ENCODE data around the gene VCAM1. TPM values are rescaled to one million over a fixed set of nuclear protein-coding genes. Genes with fewer than 3 reads are reported as not detected.
"Not testable (repeated sequence)": the region's sequence is repeated elsewhere in the genome, so short reads cannot be mapped to it uniquely, and the experiment has no call there.

VCAM1 gene
- total RNA-seq, 2 experiments from 2014 or later = not detected

DNA sequence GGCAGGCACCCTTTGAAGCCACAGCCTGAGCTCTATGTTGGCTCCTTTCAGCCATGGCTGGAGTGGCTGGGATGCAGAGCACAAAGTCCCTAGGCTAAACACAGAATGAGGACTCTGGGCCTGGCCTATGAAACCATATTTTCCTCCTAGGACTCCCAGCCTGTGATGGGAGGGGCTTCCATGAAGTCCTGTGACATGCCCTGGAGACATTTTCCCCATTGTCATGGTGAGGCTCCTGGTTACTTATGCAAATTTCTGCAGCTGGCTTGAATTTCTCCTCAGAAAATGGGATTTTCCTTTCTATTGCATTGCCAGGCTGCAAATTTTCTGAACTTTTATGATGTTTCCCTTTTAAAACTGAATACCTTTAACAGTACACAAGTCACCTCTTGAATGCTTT is 61.3 kb downstream of the VCAM1 start:
- ChIA-PET POLR2A (no interaction called here), CTCF (ENCODE audit: unreplicated experiment) (no interaction called here)
- BruUV-seq (replicated peaks) = no TSS peak
- no peak for DNase-seq (ENCODE audit: low spot score)
- Histone ChIP-seq H3K4me1 (ENCODE audit: insufficient read depth, low read length, poor library complexity, severe bottlenecking) (no peaks in the 10 kb centered on the region), H3K79me2 (ENCODE audit: insufficient read depth, low read depth, low read length) (no peaks in the 10 kb centered on the region), H3K27ac (ENCODE audit: low read depth, low read length, poor library complexity, severe bottlenecking) (no peak overlapping the region), H3K4me2 (ENCODE audit: low read length) (no peak overlapping the region), H3K4me3 (ENCODE audit: low read depth, low read length, poor library complexity, severe bottlenecking) (no peak overlapping the region), H3K9me2 (ENCODE audit: insufficient read depth, low read length) (no peaks in the 10 kb centered on the region), H3K36me3 (ENCODE audit: insufficient read depth, low read length) (no peaks in the 10 kb centered on the region), H2AFZ (ENCODE audit: low read length) (no peak overlapping the region), H4K20me1 (ENCODE audit: insufficient read depth, low read length) (no peaks in the 10 kb centered on the region), H3K9me3 (ENCODE audit: low read length) (no peaks in the 10 kb centered on the region)
- intact Hi-C loops (cut with micrococcal nuclease; ENCODE audit: unreplicated experiment) = no loop called here
- TF ChIP-seq, protein P1, sequence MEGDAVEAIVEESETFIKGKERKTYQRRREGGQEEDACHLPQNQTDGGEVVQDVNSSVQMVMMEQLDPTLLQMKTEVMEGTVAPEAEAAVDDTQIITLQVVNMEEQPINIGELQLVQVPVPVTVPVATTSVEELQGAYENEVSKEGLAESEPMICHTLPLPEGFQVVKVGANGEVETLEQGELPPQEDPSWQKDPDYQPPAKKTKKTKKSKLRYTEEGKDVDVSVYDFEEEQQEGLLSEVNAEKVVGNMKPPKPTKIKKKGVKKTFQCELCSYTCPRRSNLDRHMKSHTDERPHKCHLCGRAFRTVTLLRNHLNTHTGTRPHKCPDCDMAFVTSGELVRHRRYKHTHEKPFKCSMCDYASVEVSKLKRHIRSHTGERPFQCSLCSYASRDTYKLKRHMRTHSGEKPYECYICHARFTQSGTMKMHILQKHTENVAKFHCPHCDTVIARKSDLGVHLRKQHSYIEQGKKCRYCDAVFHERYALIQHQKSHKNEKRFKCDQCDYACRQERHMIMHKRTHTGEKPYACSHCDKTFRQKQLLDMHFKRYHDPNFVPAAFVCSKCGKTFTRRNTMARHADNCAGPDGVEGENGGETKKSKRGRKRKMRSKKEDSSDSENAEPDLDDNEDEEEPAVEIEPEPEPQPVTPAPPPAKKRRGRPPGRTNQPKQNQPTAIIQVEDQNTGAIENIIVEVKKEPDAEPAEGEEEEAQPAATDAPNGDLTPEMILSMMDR (conservative IDR thresholded peaks at IDR 0.05; ENCODE audit: low read length) = no peak
- no peak for TF ChIP-seq EZH2phosphoT487 (IDR thresholded peaks at IDR 0.05; ENCODE audit: borderline replicate concordance, low read depth, low read length)

DNA sequence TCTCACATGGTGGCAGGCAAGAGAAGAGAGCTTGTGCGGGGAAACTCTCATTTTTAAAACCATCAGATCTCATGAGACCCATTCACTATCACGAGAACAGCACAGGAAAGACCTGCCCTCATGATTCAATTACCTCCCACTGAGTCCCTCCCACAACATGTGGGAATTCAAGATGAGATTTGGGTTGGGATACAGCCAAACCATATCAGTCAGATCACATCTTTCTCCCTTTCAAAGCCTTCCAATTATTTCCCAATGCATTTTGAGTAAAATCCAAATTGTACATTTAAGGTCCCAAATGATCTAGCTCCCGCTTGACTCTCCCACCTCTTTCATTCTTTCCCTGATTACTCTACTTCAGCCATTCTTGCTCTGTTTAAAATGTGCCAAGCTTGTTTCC is 62.2 kb downstream of the VCAM1 start:
- H3K4me1 ChIP-seq (ENCODE audit: insufficient read depth, low read length, poor library complexity, severe bottlenecking); H4K20me1 ChIP-seq (ENCODE audit: insufficient read depth, low read length); H3K9me3 ChIP-seq (ENCODE audit: low read length); BruUV-seq (replicated peaks); intact Hi-C loops (cut with micrococcal nuclease; ENCODE audit: unreplicated experiment); H2AFZ ChIP-seq (ENCODE audit: low read length); POLR2A ChIA-PET; CTCF ChIA-PET (ENCODE audit: unreplicated experiment); H3K4me3 ChIP-seq (ENCODE audit: low read depth, low read length, poor library complexity, severe bottlenecking); DNase-seq (ENCODE audit: low spot score); H3K79me2 ChIP-seq (ENCODE audit: insufficient read depth, low read depth, low read length); H3K9me2 ChIP-seq (ENCODE audit: insufficient read depth, low read length); H3K27ac ChIP-seq (ENCODE audit: low read depth, low read length, poor library complexity, severe bottlenecking); H3K4me2 ChIP-seq (ENCODE audit: low read length); H3K36me3 ChIP-seq (ENCODE audit: insufficient read depth, low read length): not testable (repeated sequence)

DNA sequence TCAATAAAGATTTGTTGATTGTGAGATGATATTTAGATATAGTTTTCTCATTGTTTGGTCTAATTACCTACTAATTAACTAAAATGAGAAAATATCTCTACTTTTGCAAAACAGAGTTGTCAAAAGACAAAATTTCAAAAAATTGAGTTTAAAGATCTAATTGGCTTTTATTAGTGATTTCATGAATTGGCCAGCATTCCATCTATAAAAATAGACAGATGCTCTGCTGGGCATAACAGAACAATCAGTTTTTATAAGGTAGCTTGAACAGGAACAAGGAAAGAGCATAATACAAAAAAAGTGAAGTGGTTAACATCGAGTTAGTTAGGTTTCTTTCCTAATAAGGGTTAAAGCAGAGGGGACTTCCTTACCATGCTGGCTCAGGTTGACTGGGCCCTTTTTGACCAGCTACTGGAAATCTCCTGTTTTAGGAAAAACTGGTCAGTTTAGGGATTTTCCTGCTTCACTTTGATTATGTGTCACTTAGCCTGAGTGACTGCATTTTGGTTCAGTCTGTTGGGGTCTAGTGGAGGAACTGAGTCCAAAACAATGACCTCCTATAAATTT is 63.0 kb downstream of the VCAM1 start:
- CTCF ChIA-PET (ENCODE audit: unreplicated experiment) = no interaction called here
- intact Hi-C loops (cut with micrococcal nuclease; ENCODE audit: unreplicated experiment) = no loop called here
- no peak overlapping the region for H2AFZ ChIP-seq (ENCODE audit: low read length)
- no peaks in the 10 kb centered on the region for H3K9me3 ChIP-seq (ENCODE audit: low read length)
- H4K20me1 ChIP-seq (ENCODE audit: insufficient read depth, low read length) = no peaks in the 10 kb centered on the region
- H3K36me3 ChIP-seq (ENCODE audit: insufficient read depth, low read length) = no peaks in the 10 kb centered on the region
- H3K27ac ChIP-seq (ENCODE audit: low read depth, low read length, poor library complexity, severe bottlenecking) = no peak overlapping the region
- TF ChIP-seq, protein P1 (conservative IDR thresholded peaks at IDR 0.05; ENCODE audit: low read length) = no peak
- TF ChIP-seq EZH2phosphoT487 (IDR thresholded peaks at IDR 0.05; ENCODE audit: borderline replicate concordance, low read depth, low read length) = no peak
- POLR2A ChIA-PET = no interaction called here
- H3K4me3 ChIP-seq (ENCODE audit: low read depth, low read length, poor library complexity, severe bottlenecking) = no peak overlapping the region
- no peak for DNase-seq (ENCODE audit: low spot score)
- no TSS peak for BruUV-seq (replicated peaks)
- no peaks in the 10 kb centered on the region for H3K79me2 ChIP-seq (ENCODE audit: insufficient read depth, low read depth, low read length)
- no peaks in the 10 kb centered on the region for H3K4me1 ChIP-seq (ENCODE audit: insufficient read depth, low read length, poor library complexity, severe bottlenecking)
- no peak overlapping the region for H3K4me2 ChIP-seq (ENCODE audit: low read length)
- H3K9me2 ChIP-seq (ENCODE audit: insufficient read depth, low read length) = no peaks in the 10 kb centered on the region

All from OCI-LY7 (cell line).